Measurements from ENCODE around the gene KRT15.

The KRT15 gene

DNA sequence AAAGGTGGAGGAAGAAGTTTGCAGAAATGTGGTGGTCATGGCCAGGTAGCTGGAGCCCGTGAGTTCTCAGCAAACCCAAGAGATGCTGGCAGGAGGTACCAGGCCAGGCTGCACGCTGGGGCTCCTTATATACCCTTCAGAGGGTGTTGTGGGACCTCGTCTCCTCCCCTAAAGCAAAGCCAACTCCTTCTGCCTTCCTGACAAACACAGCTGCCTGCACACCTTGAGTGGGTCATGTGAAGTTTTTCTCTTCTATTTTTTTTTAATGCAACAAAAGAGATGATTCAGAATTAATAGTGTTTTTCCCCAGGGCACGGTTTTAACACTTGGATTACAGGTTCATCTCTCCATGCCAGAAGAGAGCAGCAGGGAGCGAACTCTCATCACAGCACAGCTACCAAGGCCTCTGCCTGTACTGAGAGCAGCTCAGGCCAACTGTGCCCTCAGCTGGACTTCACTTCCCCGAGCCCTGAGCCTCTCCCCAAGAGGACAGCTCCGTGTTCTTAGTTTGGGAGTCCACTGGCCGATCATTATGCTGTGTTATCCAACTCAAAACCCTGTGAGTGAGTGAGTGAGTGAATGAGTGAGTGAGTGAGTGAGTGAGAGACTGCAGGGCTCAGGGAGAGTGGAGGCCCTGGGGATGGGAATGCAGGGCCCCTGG lies at the start of gene KRT15:
KRT15 (minus strand) TSS at position 102 of the 661 bp plus-strand sequence; CDS start at position 39, 63 bp downstream.
- DNase-seq (ENCODE audit: low read depth in 2 of 2): no peak

DNA sequence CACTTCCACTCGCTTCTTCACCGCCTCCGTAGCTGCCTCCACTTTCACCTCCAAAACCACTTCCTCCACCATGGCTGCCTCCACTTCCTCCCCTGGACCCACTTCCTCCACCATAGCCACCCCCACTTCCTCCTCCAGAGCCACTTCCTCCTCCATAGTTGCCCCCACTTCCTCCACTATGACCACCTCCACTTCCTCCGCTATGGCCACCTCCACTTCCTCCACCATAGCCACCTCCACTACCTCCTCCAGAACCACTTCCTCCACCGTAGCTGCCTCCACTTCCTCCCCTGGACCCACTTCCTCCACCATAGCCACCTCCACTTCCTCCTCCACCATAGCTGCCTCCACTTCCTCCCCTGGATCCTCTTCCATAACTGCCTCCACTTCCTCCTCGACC lies 48.6 kb upstream of the KRT15 start:
- DNase-seq (ENCODE audit: low read depth in 2 of 2): no peak

DNA sequence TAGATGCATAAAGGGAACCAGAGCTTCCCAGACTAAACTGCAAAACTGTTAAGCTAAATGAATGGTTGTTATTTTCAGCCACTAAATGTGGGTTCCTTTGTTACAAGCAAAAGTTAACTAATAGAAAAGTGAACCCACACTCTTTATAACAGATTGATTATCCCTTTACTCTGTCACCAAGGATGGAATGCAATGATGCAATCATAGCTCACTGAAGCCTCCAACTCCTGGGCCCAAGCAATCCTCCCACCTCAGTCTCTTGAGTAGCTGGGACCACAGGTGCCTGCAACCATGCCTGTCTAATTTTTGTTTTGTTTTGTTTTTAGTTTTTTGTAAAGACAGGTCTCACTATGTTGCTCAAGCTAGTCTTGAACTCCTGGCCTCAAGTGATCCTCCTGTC lies 46.6 kb upstream of the KRT15 start:
- DNase-seq (ENCODE audit: low read depth in 2 of 2): no peak

DNA sequence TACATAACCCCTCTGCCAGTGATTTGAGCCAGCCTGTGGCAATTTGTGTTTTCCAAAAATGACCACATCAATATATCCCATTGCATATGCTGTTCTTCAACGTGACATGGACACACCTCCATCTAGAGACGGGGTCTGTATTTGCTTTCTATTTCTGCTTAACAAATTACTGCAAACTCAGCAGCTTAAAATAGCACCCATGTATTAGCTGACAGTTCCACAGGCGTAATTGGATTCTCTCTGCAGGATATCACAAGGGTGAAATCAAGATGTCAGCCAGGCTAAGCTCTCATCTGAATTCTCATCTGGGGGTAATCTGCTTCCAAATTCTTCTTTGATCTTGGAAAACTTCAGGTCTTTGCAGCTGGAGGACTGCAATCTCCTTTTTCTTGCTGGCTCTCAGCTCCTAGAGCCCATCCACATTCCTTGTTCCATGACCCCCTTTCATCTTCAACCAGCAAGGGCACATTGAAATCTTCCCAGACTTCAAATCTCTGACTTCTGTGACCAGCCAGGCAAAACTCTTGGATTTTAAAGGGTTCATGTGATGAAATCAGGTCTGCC lies 45.0 kb upstream of the KRT15 start:
- DNase-seq (ENCODE audit: low read depth in 2 of 2): no peak

DNA sequence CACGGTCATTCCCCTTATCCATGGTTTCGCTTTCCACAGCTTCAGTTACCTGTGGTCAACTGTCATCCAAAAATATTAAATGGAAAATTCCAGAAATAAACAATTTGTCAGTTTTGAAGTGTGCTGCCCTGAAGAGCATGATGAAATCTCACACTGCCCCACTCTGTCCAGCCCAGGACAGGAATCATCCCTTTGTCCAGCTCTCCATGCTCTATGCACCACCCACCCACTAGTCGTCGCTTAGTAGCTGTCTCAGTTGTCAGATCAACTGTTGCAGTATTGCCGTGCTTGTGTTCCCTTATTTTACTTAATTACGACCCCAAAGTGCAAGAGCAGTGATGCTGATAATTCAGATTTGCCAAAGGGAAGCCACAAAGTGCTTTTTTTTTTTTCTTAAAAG lies 42.9 kb upstream of the KRT15 start:
- no peak for DNase-seq (ENCODE audit: low read depth in 2 of 2)

DNA sequence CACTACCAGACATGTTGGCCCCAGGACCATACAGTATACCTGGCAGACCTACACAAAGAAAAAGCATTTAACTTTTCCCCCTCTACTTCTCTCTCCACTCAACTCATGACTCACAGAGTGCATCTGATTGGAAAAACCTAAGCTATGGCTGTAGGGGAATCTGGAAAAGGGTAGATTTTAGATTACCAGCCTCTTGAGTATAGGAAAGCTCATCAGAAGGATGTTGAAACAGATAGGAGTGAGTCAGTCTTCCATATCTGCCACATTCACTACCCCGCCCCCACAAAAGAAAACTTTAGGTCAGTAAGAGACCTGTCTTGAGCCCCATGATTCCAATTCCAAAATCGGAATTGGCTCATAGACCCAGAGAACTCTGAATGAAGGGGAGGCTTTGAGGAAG lies 40.9 kb upstream of the KRT15 start:
- DNase-seq (ENCODE audit: low read depth in 2 of 2): no peak

DNA sequence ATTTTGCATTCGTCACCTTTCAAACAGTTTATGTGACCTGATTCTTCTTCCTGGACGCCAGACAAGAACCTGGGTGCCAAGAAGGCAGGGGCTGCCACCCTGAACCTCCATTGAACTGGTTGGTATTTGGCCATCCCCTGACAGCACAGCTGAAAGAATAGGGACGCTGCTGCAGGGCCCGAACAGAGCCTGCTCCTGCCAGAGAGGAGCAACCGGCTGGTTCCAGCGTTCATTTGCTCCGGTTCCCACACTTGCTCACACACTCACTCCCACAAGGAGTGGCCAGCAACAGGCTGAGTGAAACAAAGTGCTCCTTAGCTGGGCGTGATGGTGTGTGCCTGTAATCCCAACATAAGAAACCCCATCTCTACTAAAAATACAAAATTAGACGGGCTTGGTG lies 38.2 kb upstream of the KRT15 start:
- DNase-seq (ENCODE audit: low read depth in 2 of 2): no peak

DNA sequence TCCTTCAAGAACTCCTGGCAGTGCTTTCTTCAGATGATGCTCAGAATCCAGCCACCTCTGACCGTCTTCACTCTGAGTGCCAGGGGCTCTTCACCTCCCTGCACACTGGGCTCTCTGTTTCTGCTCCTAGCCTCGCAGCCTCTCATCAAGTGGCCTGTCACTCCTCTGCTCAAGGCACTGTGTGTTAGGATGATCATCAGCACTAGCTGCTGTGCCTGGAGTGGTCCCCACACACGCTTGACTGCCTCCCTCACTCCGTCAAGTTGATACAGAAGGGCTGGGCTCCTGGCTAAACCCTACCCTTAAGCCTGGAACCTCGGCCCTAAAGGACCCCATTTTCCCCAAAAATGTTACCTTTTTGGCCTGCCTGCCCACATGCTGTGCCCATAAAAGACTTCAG lies 37.6 kb upstream of the KRT15 start:
- no peak for DNase-seq (ENCODE audit: low read depth in 2 of 2)

DNA sequence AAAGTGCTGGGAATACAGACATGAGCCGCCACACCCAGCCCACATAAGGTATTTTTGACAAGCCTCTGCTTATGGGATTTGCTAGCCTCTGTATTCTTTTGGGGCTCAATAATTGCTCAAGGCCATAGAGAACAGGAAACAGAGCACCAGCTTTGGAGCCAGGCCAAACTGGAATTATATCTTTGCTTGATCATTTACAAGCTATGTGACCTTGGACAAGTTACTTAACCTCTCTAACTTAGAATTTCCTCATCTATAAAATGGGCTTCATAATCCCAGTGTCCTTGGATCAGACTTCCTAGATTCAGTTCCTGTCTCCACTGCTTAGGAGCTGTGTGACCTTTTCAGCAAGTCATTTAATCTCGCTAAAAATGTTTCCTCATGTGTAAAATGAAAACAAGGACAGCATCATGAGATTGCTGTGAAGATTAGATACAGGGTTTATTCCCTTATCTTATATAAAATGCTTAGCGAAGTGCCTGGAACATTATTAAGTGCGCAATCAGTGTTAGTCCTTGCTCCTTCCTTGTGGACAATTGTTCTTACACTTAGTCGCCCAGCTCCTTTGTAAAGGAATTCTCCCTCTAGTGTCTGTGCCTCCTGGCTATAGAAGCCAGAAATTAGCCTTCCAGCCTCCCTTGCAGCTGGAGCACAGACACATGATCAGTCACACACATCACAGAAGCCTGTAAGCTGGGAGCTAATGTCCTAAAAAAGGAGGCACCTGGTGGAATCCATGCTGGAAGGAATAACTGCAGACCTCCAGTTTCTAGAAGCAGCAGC lies 36.6 kb upstream of the KRT15 start:
- no peak for DNase-seq (ENCODE audit: low read depth in 2 of 2)

DNA sequence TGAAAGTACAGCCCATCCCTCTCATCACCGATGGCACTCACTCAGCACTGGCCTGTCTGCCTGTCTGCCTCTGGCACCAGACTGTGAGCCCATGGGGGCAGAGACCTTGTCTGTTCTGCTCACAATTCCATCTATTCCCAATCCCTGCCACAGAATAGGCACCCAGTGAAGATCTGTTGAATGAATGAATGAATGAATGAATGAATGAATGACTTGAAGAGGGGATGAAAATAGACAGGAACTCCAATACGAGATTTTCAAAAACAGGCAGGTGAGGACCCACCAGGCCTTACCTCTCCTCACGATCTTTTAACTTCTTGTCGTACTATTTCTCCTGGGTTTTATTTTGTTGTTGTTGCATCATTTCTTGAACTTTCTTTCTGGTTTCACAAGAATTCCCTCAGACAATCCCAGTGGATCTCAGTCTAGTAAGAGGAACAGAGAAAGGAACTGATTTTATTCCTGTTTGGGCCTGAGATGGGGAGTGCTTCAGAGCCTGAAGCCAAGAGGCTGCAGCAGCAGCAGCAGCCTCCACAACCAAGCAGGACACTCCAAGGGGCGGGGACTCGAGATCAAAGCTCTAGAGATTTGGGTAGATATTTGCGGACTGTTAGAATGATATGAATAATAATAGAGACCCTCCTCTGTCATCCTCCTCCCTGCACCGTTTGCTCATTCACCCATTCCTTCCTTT lies 35.4 kb upstream of the KRT15 start:
- no peak for DNase-seq (ENCODE audit: low read depth in 2 of 2)

DNA sequence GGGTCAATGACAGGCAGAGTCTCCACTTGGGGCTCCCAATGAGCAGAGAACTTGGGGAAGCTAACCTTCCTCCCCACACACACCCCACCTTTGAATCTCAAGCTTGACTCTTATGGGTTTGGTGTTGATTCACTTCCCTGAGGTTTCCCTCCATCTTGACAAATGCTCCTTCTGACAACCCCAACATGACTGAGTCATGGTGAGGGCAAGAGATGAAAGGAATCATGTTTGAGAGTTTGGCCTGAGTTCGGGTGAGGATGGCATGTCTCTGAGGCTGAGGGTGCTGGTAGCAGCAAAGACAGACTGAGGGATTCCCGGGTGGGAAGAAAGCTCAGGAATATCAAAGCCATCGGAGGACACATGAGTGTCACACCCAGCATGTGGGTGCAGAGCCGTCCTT lies 34.5 kb upstream of the KRT15 start:
- no peak for DNase-seq (ENCODE audit: low read depth in 2 of 2)

DNA sequence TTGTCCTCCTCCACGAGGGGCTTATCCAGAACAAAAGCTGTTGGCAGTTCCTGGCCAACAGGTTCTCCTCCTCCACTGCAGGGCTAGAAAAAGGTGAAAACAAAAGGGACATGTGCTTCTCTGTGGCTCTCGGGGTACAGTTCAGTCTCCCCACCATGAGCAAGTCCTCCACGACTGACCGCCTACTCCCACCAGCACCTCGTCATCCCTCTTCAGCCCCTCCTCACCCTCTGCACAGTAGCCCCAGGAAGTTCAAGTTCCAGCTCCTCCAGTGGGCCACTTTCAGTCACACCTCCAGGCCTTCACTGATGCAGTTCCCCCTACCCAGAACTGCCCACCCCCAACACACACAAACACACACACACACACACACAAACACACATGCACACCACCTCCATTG lies 33.8 kb upstream of the KRT15 start:
- DNase-seq (ENCODE audit: low read depth in 2 of 2): no peak

DNA sequence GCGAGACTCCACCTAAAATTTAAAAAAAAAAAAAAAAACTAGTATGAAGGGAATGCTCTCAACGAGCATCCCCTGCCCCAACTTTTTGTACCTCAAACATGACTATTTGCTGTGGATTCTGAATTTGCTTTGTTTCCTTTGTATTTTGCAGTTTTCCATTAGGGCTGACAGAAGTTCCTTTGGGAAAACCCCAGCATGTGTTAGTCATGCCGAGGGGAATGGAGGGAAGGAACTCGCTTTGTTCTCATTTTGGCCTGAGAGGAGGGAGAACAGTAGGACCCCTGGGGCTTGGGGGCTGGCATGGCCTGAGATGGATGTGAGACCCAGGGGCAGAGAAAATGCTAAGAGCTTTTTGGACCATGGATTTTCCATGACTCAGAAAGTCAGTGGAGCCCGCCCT lies 32.7 kb upstream of the KRT15 start:
- DNase-seq (ENCODE audit: low read depth in 2 of 2): no peak

DNA sequence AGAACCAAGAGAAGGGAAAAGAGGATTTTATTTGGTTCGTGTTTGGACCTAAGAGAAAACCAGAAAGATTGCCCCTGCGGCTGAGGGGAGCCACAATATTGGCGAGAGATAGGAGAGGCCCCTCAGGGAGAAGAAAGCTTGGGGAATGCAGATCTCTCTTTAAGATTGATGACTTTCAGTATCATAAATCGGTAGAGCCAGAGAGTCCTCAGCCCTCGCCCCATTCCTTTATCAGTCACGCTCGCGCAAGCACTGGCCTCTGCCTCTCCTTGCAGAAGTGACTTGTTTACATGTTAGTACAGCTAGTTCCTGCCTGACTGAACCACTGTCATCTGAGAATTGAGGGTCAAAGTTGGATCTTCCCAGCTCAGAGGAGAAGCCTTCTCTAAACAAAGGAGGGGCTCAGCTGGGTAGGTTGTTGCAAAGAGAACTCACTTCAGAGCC lies 30.9 kb upstream of the KRT15 start:
- DNase-seq (ENCODE audit: low read depth in 2 of 2): no peak

DNA sequence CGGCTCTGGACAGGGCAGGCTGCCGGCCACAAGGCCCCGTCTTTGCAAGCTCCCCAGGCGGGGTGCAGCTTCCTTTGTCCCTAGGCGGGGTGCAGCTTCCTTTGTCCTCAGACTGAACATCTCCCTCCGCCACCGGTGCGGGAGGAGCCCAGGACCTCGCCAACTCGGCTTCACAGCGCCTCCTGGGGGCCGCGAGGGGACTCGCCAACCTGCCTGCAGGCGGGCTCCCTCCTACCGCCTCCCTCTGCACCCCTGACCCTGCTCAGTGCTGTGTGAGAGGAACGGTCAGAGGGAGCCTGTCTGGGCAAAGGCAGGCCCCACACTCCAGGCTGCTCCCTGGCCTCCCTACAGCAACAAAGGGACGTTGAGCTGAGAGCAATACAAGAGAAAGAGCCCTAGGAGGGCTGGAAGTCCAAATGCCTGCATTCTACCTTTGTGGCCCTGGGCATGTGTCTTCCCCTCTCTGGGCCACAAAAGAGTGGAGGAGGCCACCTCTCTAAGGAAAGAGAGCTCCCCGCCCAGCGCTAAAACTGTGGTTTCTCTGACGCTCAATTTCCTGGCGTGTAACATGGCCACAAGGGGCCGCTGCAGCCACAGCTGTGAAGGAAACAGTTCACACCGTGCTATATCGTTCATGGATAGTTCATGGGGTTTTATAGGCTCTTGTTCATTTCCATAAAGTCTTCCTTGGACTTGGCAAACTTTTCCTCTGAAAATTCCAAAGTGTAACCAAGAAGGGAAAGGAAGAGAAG lies 30.3 kb upstream of the KRT15 start:
- DNase-seq (ENCODE audit: low read depth in 2 of 2): peak; percentile 64 to 67

DNA sequence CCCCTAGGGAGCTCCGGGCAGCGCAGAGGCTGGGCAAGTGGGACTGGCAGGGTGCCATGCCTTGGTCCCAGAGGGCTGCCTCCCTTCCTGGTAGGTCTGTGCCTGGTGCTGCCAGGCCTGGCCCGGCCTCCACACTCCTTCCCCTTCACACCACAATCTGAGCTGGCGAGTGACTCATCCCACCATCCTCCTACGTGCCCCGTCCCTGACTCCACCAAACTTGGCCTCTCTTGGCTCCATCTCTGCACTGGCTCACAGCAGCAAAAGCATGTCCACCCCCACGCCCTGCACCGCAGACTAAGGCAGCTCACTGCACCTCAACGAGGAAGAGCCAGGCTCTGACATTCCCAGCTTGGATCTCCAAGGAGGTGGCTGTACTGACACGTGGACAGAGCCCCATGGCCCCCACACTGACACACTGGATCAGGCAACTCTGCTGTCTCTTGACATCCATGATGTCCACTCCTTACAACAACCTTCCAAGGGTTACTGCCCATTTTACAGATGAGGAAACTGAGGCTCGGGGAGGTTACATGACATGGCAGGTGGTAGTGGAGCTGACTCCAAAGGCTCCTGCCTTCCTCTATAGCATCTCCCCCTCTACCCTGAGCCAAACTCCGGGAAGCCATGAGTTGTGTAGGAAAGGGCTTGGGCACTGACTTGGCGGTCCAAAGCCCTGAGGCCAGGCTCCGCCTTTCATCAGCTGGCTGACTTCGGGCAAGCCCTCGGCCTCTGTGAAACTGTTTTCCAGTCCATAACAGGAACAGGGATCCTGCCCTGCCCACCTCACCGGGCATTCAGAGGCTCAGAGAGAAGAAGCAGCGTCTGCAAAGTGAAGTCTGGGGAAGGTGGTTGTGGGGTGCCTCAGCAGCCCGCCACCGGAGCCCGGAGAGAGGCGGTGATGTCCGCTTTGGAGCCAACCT lies 29.5 kb upstream of the KRT15 start:
- DNase-seq (ENCODE audit: low read depth in 2 of 2): no peak

DNA sequence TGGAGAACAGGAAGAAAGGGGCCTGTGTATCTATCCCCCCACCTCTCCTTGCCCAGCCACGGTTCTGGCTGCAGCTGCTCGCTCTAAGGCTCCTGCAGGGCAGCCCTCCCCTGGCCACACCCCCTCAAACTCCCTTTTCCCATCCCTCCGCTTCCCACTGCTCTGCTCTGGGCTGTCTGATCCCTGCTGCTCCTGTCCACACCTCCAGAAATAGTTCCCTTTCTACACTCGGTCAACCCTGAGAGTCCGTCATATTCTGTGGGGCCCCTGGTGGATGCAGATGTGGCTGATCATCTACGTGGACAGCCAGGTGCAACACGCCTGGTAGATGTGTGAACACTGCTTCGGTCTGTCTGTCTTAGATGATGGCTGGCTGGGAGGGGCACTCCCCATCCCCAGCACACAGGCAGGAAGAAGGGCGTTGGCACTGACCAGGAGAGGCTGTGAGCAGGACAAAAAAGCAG lies 28.7 kb upstream of the KRT15 start:
- DNase-seq (ENCODE audit: low read depth in 2 of 2): no peak

DNA sequence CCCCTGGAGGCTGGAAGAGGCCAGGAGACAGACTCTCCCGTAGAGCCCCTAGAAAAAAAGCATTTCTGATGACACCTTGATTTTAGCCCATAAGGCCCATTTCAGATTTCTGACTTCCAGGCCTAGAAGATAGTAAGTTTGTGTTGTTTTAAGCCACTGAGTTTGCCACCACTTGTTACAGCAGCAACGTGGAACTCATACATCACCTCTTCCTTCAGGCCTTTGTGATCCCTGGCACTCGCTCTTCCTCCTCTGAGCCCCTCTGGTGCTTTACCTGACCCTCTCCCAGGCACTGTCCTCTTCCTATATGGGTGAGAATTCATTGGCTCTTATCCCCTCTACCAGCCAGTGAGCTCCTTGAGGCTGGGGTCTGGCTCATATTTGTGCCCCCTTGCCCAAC lies 28.1 kb upstream of the KRT15 start:
- DNase-seq (ENCODE audit: low read depth in 2 of 2): no peak

DNA sequence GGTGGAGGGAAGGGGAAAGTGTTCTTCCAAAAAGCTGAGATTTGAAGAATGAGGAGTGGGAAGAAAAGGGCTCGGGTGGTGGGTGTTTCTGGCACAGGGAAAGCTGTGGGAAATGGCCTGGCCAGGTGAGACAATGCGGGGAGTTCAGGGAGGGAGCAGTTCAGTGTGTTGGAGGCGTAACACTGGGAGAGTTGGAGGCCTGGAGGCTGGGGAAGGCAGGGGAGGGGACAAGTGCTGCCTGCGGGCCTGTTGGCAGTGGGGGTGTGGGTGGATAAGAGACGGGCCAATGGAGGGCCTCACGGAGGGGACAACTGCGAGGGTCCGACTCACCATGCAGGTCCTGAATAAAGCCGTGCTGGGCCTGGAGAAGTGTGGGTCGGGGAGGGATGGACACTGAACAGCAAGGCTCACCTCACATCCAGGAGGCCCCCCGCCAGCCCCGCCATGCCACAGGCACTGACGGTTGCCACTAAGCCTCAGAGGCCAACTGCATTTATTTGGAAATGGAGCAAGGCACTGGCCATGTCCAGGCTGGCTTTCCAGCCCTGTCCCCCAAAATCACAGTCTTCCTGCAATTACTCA lies 27.2 kb upstream of the KRT15 start:
- no peak for DNase-seq (ENCODE audit: low read depth in 2 of 2)

DNA sequence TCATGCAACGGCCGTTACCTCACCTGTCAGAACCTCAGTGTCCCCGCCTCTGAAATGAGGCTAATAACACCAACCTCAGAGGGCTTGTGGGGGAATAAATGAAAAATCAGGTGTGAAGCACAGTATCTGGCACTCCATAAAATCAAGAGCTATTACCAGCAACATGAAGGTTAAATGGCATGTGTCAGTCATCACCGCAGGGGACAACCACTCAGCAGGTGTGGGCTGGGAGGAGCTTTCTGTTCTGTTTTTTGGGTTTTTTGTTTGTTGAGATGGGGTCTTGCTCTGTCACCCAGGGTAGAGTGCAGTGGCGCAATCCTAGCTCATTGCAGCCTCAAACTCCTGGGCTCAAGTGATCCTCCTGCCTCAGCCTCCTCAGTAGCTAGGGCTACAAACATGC lies 26.2 kb upstream of the KRT15 start:
- DNase-seq (ENCODE audit: low read depth in 2 of 2): no peak

Data from stimulated activated CD8-positive, alpha-beta memory T cell treated with anti-CD3 and anti-CD28 coated beads, Interleukin-2, amount 100 ng/mL, for 1 hour (primary cell).